Measurements from ENCODE around the gene RYK.

The RYK gene

DNA sequence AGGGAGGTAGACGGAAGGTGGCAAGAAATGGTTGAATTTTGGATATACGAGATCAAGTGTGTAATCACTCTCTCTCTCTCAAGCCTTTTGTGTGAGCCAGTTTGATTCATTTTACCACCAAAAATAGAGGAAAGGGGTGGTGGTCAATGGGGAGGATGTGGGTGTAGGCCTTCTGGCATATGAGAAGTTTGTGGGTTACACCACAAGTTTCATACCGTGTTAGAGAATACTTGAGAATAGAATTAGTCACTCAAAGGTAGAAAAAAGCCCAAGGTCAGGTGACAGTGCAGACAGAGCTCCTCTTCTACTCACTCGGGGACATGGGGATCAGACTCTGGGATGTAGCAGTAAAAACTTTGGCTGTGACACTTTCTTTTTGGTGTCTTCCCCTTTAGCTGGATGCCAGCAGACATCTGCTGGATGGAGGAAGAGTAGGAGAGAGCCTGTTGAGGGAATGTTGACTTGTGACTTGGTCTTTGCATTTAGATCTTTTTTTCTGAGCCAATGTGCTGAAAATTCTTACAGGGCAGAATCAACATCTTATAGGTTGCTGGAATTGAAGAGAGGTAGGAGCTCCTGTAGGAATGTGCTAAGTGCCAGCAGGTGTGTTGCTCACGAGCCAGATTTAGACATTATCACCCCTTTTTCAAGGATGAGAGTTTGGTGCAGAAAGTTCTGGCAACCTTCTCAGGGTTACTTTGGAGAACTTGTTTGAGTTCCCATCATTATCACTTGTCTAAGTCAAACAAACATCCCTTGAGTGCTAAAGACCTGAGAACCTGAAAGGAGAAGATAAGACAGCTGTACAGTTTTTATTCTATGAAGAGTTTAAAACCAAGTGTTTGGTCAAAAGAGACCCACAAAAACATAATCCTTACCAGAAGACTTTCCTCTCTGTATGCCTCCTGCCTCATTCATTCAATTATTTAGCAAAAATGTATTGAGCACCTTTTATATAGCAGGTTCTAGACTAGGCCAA lies 43.9 kb upstream of the RYK start:
- H3K4me1 Mint-ChIP-seq = peaks cover 28% of the 10 kb centered on the region
- no peak overlapping the region for H3K27ac Mint-ChIP-seq
- no peaks in the 10 kb centered on the region for H3K36me3 Mint-ChIP-seq (ENCODE audit: low read depth)
- peaks cover 6% of the 10 kb centered on the region for H3K9me3 Mint-ChIP-seq
- no peaks in the 10 kb centered on the region for H3K27me3 Mint-ChIP-seq (ENCODE audit: low read depth)
- TF ChIP-seq CTCF (IDR thresholded peaks at IDR 0.05; ENCODE audit: unreplicated experiment in 3 of 3) = no peak
- no peak overlapping the region for H3K4me3 Mint-ChIP-seq

DNA sequence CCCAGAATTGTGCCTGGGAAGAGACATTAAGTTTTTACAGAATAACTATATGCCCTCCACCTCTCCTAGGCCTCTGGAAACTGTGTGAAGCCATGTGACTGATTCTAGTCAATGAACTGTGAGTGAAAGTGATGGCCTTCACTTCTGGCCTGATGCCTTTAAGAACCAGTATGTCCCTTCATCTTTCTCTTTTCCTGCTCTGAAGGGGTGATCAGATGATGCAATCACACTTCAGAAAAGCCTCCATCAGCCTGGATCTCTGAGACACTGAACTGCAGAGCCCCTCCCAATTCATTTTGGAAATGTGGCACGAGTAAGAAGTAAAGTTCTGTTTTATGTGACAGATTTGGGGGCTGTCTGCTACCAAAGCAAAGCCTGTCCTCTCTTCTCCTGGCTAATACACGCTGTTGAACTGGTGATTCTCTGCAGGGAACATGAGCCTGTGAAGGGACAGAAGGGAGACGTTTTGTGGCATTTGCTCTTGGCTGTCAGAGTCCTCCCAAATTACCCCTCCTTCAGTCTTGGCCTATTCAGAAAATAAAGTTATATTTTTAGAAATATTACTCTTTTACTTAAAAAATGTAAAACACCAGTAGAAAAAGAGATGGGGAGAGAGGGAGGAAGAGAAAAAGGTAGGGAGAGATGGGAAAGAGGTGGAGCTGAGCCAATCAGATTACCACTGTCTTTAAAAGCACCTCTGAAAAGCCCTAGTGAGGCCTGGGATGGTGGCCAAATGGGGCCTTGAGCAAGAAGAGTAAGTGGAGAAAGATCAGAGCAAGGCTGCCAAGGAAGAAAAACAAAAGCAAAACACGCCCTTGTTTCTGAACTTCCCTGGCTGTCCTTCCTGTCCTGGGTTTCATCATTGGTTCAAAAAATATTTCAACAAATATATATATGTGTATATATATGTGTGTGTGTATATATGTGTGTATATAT lies 40.9 kb upstream of the RYK start:
- Mint-ChIP-seq H3K4me1 (peaks cover 18% of the 10 kb centered on the region), H3K36me3 (ENCODE audit: low read depth) (no peaks in the 10 kb centered on the region), H3K27ac (peak overlapping the region in 2 of 3 experiments; percentile 85 to 92), H3K9me3 (peaks cover 6% of the 10 kb centered on the region), H3K4me3 (no peak overlapping the region), H3K27me3 (ENCODE audit: low read depth) (no peaks in the 10 kb centered on the region)
- no peak for TF ChIP-seq CTCF (IDR thresholded peaks at IDR 0.05; ENCODE audit: unreplicated experiment in 3 of 3)

GRCh38 chr3:134287512-134287911 lies 36.9 kb upstream of the RYK start:
- Mint-ChIP-seq H3K4me1 (peaks cover 21% of the 10 kb centered on the region), H3K9me3 (no peaks in the 10 kb centered on the region), H3K27me3 (ENCODE audit: low read depth) (peaks cover 3% of the 10 kb centered on the region), H3K36me3 (ENCODE audit: low read depth) (no peaks in the 10 kb centered on the region), H3K27ac (no peak overlapping the region), H3K4me3 (no peak overlapping the region)
- no peak for TF ChIP-seq CTCF (IDR thresholded peaks at IDR 0.05; ENCODE audit: unreplicated experiment in 3 of 3)

DNA sequence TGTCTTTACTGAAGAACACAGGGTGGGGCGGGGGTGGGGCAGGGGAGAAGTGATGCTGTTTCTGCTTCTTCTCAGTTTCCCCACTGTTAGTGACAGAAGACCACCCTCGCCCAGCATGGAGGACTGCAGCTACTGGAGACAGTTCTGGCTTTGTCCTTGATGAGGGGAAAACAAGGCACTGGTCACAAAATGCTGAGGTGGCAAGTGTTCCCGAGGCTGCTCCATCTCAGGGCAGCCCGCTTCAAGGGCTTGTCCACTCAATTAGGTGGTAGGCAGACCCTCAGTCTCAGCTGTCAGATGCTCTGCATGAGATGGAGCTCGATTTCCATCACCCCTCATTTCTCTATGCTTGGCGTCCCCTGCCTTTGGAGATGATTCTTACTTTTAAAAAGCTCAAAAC lies 33.8 kb upstream of the RYK start:
- Mint-ChIP-seq H3K36me3 (ENCODE audit: low read depth) (no peaks in the 10 kb centered on the region), H3K27me3 (ENCODE audit: low read depth) (peaks cover 3% of the 10 kb centered on the region), H3K27ac (no peak overlapping the region), H3K4me3 (no peak overlapping the region), H3K9me3 (peaks cover 3% of the 10 kb centered on the region), H3K4me1 (peaks cover 10% of the 10 kb centered on the region)
- TF ChIP-seq CTCF (IDR thresholded peaks at IDR 0.05; ENCODE audit: unreplicated experiment in 3 of 3) = no peak

DNA sequence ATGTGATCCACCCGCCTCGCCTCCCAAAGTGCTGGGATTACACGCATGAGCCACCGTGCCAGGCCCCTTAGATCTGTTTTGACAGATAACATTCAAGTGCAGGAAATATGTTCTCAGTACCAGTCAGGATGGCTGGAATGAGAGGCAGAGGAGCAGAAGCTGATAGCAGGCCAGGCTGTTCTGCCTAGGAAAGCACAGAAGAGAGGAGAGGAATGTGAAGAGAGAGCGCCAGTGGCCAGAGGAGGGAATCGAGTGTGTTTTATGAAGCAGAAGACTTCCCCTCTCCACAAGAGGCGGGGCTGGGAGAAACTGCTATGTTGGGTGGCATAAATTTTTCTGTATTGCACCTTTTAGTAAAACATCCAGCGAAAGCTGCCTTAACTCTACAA lies 32.0 kb upstream of the RYK start:
- H3K4me3 Mint-ChIP-seq = no peak overlapping the region
- peaks cover 3% of the 10 kb centered on the region for H3K27me3 Mint-ChIP-seq (ENCODE audit: low read depth)
- TF ChIP-seq CTCF (IDR thresholded peaks at IDR 0.05; ENCODE audit: unreplicated experiment in 3 of 3) = no peak
- H3K36me3 Mint-ChIP-seq (ENCODE audit: low read depth) = no peaks in the 10 kb centered on the region
- H3K4me1 Mint-ChIP-seq = peaks cover 17% of the 10 kb centered on the region
- H3K9me3 Mint-ChIP-seq = peaks cover 3% of the 10 kb centered on the region
- H3K27ac Mint-ChIP-seq = no peak overlapping the region

All from nephron (organoid).